Central memory CD4-positive, alpha-beta T cell (primary cell): ENCODE measurements around the gene CPLANE2.

Source experiments
- DNase-seq: peaks from one replicate; pipeline ENCODE4 v3.0.0; 2022

Gene CPLANE2

GRCh38 chr1:16187748-16188401, 49.1 kb downstream of the CPLANE2 start:
- DNase-seq, result peak; percentile 67

DNA sequence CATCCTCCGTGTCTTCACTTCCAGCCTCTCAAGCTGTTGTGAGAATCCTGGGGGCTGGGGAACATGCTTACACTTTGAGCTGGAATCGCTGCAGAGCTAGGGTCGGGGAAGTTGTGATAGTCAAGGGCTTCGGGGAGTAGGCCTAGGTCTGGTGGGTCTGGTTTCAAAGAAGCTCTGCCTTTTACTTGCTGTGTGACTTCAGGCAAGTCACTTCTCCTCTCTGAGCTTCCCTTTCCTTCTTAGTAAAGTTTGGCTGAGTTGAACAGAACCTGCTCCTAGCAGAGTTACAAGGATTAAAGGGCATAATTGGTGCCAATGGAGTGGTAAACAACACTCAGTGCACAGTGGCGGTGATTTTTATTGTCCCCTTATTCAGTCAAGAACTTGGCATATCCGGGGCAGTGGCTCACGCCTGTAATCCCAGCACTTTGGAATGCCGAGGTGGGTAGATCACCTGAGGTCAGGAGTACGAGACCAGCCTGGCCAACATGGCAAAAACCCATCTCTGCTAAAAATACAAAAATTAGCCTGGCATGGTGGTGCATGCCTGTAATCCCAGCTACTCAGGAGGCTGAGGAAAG, 50.2 kb downstream of the CPLANE2 start:
- no peak for DNase-seq

- no peak for DNase-seq
Observed at GRCh38 chr1:16184557-16185303, 52.3 kb downstream of the CPLANE2 start.

DNA sequence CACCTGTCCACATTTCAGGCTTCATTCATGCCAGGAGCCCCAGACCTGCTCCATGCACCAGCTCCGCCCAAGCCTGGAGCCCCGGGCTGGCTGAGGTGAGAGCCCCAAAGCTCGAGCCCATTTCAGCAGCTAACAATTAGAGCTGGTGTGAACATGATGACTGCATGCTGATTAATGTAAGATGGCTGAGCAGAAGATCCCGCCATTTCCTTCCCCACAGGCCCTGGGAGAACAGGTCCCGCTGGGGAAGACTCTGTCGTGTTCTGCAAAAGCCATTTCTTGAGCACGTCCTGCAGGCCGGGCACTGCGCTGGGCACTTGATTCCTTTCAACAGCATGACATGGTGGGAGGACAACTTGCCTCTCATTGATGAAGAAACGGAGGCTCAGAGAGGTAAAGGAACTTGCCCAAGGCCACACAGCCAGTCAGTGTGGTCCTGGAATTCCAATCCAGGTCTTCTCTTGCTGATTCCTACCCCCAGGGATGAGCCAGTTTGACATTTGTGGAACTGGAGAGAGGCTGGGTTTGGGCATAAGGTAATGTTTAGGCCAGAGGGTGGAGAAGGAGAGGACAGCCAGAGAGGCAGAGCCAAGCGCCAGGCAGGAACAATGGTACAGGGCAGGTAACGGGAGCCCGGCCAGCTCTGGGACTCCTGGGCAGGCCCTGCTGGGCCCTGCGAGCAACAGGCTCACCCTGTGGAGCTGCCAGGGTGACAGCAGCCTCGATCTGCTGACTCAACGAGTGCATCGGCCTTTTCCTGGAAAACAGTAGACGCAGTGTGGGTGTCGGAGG, 53.0 kb downstream of the CPLANE2 start:
- DNase-seq, result no peak

DNA sequence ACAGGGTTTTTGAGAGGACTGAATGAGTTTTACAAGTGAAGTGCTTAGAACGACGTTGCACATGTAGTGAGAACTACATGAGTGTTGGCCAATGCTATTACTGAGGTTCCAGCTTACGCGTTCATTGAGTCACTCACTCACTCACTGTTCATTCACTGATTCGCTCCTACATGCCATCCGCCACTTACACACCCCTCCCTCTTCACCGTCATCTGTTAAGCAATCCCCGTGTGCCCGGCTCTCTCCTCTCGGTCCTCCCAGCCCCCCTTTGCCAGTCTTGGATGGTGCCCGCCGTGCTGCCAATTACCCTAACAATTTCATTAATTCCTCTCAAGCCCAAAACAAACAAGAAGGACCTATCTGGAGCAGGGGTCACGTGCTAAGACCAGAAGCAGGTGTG, 53.8 kb downstream of the CPLANE2 start:
- no peak for DNase-seq

DNA sequence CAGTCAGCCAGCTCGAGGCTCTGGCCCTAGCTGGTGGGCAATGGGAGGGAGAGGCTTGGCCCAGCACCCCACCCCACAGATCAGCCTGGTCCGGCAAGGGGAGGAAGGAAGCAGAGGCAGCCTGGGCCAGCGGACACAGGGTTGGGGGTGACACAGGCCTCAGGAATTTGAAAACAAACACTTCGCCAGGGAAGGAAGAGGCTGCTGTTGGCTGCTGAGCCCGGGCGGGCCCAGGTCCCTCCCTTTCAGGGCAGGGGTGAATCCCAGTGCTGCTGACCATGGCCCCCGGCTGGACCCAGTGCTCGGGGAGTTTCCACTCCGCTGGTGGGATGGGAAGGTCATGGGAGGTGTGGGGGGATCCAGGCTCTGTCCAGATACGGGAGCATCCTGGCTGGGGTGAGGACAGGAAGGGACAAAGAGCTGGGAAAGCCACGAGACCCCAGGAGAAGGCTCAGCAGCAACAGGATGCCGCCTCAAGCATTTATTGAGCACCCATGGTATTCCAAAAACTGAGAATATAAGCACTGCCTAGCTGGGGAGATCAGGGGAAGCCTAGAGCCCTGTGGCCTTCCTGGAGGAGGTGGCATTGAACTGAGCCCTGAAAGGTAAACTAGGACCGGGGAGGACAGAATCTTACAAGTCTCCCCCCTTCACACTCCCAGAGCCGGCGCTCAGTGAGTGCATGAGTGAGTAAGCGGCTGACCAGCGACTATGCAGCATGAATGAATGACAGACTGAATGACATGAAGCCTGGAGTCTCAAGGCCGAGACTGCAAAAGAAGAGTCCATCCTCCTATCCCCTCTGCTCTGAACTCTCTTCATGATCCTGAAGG, 54.9 kb downstream of the CPLANE2 start:
- no peak for DNase-seq
